ENCODE data around the gene UBD. TPM values are rescaled to one million over a fixed set of nuclear protein-coding genes. Genes with fewer than 3 reads are reported as not detected.

Gene UBD
- total RNA-seq, 1 experiment from 2014 or later: not detected

- H3K27me3 ChIP-seq (ENCODE audit: low read length): peaks cover 71% of the 10 kb centered on the region
- ChIA-PET CTCF (no interaction called here), POLR2A (ENCODE audit: unreplicated experiment) (no interaction called here)
- intact Hi-C loops (cut with micrococcal nuclease): no loop called here
- H3K79me2 ChIP-seq (ENCODE audit: low read length): no peaks in the 10 kb centered on the region
- no peak overlapping the region for H3K27ac ChIP-seq (ENCODE audit: low read length)
- BruUV-seq (replicated peaks): no TSS peak
- no peaks in the 10 kb centered on the region for H3K9me3 ChIP-seq (ENCODE audit: low read length)
- H3K36me3 ChIP-seq (ENCODE audit: low read depth, low read length): no peaks in the 10 kb centered on the region
- H3K4me3 ChIP-seq (ENCODE audit: low read length): no peak overlapping the region
- TF ChIP-seq EZH2phosphoT487 (IDR thresholded peaks at IDR 0.05; ENCODE audit: borderline replicate concordance, low read length) (no peak), CTCF (conservative IDR thresholded peaks at IDR 0.05; ENCODE audit: low read depth, low read length) (no peak), EZH2 (IDR thresholded peaks at IDR 0.05; ENCODE audit: low read length, unreplicated experiment) (no peak)
- H2AFZ ChIP-seq (ENCODE audit: low read length): no peak overlapping the region
- DNase-seq: no peak
- no peaks in the 10 kb centered on the region for H3F3A ChIP-seq (ENCODE audit: low read length, unreplicated experiment)
- no peak overlapping the region for H3K4me2 ChIP-seq (ENCODE audit: low read length)
- no peaks in the 10 kb centered on the region for H4K20me1 ChIP-seq (ENCODE audit: low read length)
- H3K9ac ChIP-seq (ENCODE audit: low read length): no peak overlapping the region
- no peak for ATAC-seq
- no peaks in the 10 kb centered on the region for H3K9me2 ChIP-seq (replicated peaks; ENCODE audit: low read length)
- H3K4me1 ChIP-seq (ENCODE audit: insufficient read depth, low read length): no peaks in the 10 kb centered on the region
Measured at GRCh38 chr6:29561091-29561490, 1.6 kb upstream of the UBD start.

GRCh38 chr6:29558439-29559079 is 973 bp downstream of the UBD start:
- Histone ChIP-seq H4K20me1 (ENCODE audit: low read length) (no peaks in the 10 kb centered on the region), H3K4me2 (ENCODE audit: low read length) (no peak overlapping the region), H3K27me3 (ENCODE audit: low read length) (peaks cover 86% of the 10 kb centered on the region), H3K79me2 (ENCODE audit: low read length) (no peaks in the 10 kb centered on the region), H3F3A (ENCODE audit: low read length, unreplicated experiment) (no peaks in the 10 kb centered on the region), H3K9ac (ENCODE audit: low read length) (no peak overlapping the region), H3K36me3 (ENCODE audit: low read depth, low read length) (no peaks in the 10 kb centered on the region), H3K9me3 (ENCODE audit: low read length) (no peaks in the 10 kb centered on the region), H3K4me3 (ENCODE audit: low read length) (no peak overlapping the region), H3K4me1 (ENCODE audit: insufficient read depth, low read length) (no peaks in the 10 kb centered on the region), H3K27ac (ENCODE audit: low read length) (no peak overlapping the region), H2AFZ (ENCODE audit: low read length) (no peak overlapping the region), H3K9me2 (replicated peaks; ENCODE audit: low read length) (no peaks in the 10 kb centered on the region)
- POLR2A ChIA-PET (ENCODE audit: unreplicated experiment): no interaction called here
- ATAC-seq (no peak), DNase-seq (no peak)
- no TSS peak for BruUV-seq (replicated peaks)
- intact Hi-C loops (cut with micrococcal nuclease): no loop called here
- CTCF ChIA-PET: no interaction called here
- TF ChIP-seq CTCF (conservative IDR thresholded peaks at IDR 0.05; ENCODE audit: low read depth, low read length) (no peak), EZH2 (IDR thresholded peaks at IDR 0.05; ENCODE audit: low read length, unreplicated experiment) (no peak), EZH2phosphoT487 (IDR thresholded peaks at IDR 0.05; ENCODE audit: borderline replicate concordance, low read length) (no peak)

GRCh38 chr6:29557320-29557719 is 2.2 kb downstream of the UBD start:
- Histone ChIP-seq H3K9me3 (ENCODE audit: low read length) (no peaks in the 10 kb centered on the region), H3F3A (ENCODE audit: low read length, unreplicated experiment) (no peaks in the 10 kb centered on the region), H3K36me3 (ENCODE audit: low read depth, low read length) (no peaks in the 10 kb centered on the region), H3K4me3 (ENCODE audit: low read length) (no peak overlapping the region), H3K9me2 (replicated peaks; ENCODE audit: low read length) (no peaks in the 10 kb centered on the region), H3K9ac (ENCODE audit: low read length) (no peak overlapping the region), H3K4me2 (ENCODE audit: low read length) (no peak overlapping the region), H3K27ac (ENCODE audit: low read length) (no peak overlapping the region), H3K79me2 (ENCODE audit: low read length) (no peaks in the 10 kb centered on the region), H3K27me3 (ENCODE audit: low read length) (peaks cover 87% of the 10 kb centered on the region), H3K4me1 (ENCODE audit: insufficient read depth, low read length) (no peaks in the 10 kb centered on the region), H4K20me1 (ENCODE audit: low read length) (no peaks in the 10 kb centered on the region), H2AFZ (ENCODE audit: low read length) (no peak overlapping the region)
- ATAC-seq (no peak), DNase-seq (no peak)
- intact Hi-C loops (cut with micrococcal nuclease): no loop called here
- no TSS peak for BruUV-seq (replicated peaks)
- ChIA-PET POLR2A (ENCODE audit: unreplicated experiment) (no interaction called here), CTCF (no interaction called here)
- TF ChIP-seq EZH2 (IDR thresholded peaks at IDR 0.05; ENCODE audit: low read length, unreplicated experiment) (no peak), CTCF (conservative IDR thresholded peaks at IDR 0.05; ENCODE audit: low read depth, low read length) (no peak), EZH2phosphoT487 (IDR thresholded peaks at IDR 0.05; ENCODE audit: borderline replicate concordance, low read length) (no peak)

Measured in PC-3 (cell line).